ENCODE data around the gene STAP1.

- no peak for TF ChIP-seq POLR2AphosphoS5 (IDR thresholded peaks at IDR 0.05; ENCODE audit: borderline replicate concordance, low read depth, low read length)
- TF ChIP-seq EZH2 (IDR thresholded peaks at IDR 0.05) = no peak
- no peak for TF ChIP-seq FOXP2 (optimal IDR thresholded peaks at IDR 0.05; ENCODE audit: control extremely low read depth, extremely low read length, insufficient read depth)
Observed at GRCh38 chr4:67634741-67635140, 76.2 kb downstream of the STAP1 start.
